Breast epithelium (tissue), 3 donors: ENCODE data around the gene SHANK2.

Source experiments
- CTCF ChIP-seq, 3 donors: fragments of 450-650 bp; IDR thresholded peaks; one replicate each; pipeline ENCODE4 v1.5.1; 2016 to 2017; ENCODE audit warnings: antibody characterized with exemption in 3 of 3, mild to moderate bottlenecking in 3 of 3, moderate library complexity in 3 of 3
- POLR2A ChIP-seq: fragments of 450-650 bp; IDR thresholded peaks from one replicate; pipeline ENCODE4 v1.6.1; 2016; ENCODE audit warnings: antibody characterized with exemption, mild to moderate bottlenecking, moderate library complexity

- TF ChIP-seq CTCF (IDR thresholded peaks at IDR 0.05) (no peak), POLR2A (no peak)
Observed at GRCh38 chr11:71279916-71280645, 27.7 kb upstream of the SHANK2 start.
